Esophagus muscularis mucosa (tissue), 4 donors: ENCODE results near the gene DYNC1I2. TPM values are rescaled to one million over a fixed set of nuclear protein-coding genes. Genes with fewer than 3 reads are reported as not detected.
"Not testable (repeated sequence)": the region's sequence is repeated elsewhere in the genome, so short reads cannot be mapped to it uniquely, and the experiment has no call there.

Experiments
- DNase-seq: peaks from one replicate; pipeline ENCODE4 v3.0.0-alpha.2; 2017; ENCODE audit errors: extremely low spot score
- H3K27ac ChIP-seq, 4 donors: fragments of 200-600 bp; sonication (generic); replicated peaks in 1 of 4; 1 replicate in 3 of 4; 2 replicates in 1 of 4; pipeline ENCODE4 v1.5.1; 2016 to 2019; ENCODE audit warnings: mild to moderate bottlenecking in 1 of 4
- H3K27me3 ChIP-seq, 4 donors: fragments of 200-600 bp; sonication (generic); one replicate each; pipeline versions ENCODE4 v1.5.1 to v1.6.0; 2016 to 2019
- H3K36me3 ChIP-seq, 4 donors: fragments of 200-600 bp; sonication (generic); one replicate each; pipeline ENCODE4 v1.5.1; 2016 to 2019
- H3K4me1 ChIP-seq, 4 donors: fragments of 200-600 bp; sonication (generic); one replicate each; pipeline ENCODE4 v1.5.1; 2016 to 2019
- H3K4me3 ChIP-seq, 4 donors: fragments of 200-600 bp; sonication (generic); 1 replicate in 2 of 4; 2 replicates in 2 of 4; pipeline ENCODE4 v1.5.1; 2016 to 2019; ENCODE audit warnings: mild to moderate bottlenecking in 4 of 4, moderate library complexity in 1 of 4
- H3K9me3 ChIP-seq, 4 donors: fragments of 200-600 bp; sonication (generic); 1 replicate in 3 of 4; 2 replicates in 1 of 4; pipeline ENCODE4 v1.5.1; 2016 to 2019
- EP300 ChIP-seq: sonication (generic); formaldehyde crosslinking; IDR thresholded peaks from one replicate; pipeline ENCODE4 v1.6.1; 2017; ENCODE audit warnings: antibody characterized with exemption
- POLR2A ChIP-seq: fragments of 450-650 bp; IDR thresholded peaks from one replicate; pipeline ENCODE4 v1.6.1; 2017; ENCODE audit warnings: antibody characterized with exemption, moderate library complexity, mild to moderate bottlenecking, low read depth
- POLR2AphosphoS5 ChIP-seq, 2 donors: sonication (generic); formaldehyde crosslinking; IDR thresholded peaks; one replicate each; pipeline ENCODE4 v1.6.1; 2017; ENCODE audit warnings: antibody characterized with exemption in 2 of 2
- WGBS: methylation state at CpG from one replicate; pipeline ENCODE4 v1.1.5; 2018; 5-methylcytosine and 5-hydroxymethylcytosine counted together
- intact Hi-C: fragments of 100-400 bp; cut with DNase I; formaldehyde crosslinking; loops from one replicate; pipeline ENCODE4 v1.15.1; 2023
- total RNA-seq, 4 donors: library from RNA; depleted of rRNA; stranded (reverse); fragments of >200 nt; gene quantifications; one replicate each; pipeline versions ENCODE4 v1.1.0 to v1.2.1, GENCODE V29; 2016
- TF ChIP-seq, protein P1 (sequence below), 3 experiments: fragments of 200-600 bp in 2 of 3; fragments of 450-650 bp in 1 of 3; sonication (generic) in 2 of 3; IDR thresholded peaks; one replicate each; pipeline ENCODE4 v1.5.1; 2017 to 2019; ENCODE audit warnings: antibody characterized with exemption in 3 of 3, mild to moderate bottlenecking in 2 of 3, moderate library complexity in 1 of 3

DYNC1I2 gene
- total RNA-seq, 4 donors from 2014 or later: 99.1 to 122 (median 112) TPM

DNA sequence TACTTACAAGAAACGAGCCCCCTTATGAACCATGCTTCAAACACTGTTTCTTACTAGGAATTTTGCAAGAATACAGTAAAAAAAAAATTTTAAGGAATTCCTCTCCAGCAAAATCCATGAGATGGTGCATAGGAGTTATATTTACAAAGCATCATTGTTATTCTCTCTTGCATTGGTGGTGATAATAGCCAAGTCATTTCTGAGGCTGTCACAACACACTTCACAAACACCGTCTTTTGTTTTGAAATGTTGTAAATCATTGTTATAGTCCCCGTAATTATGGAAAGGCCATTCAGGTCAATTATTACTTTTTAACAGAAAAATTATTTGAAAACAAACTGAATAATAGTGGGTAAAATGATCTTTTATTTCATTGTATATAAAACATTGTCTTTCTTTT lies 60.1 kb downstream of the DYNC1I2 start:
- H3K36me3 ChIP-seq: peaks cover 46 to 94% (median 65%) of the 10 kb centered on the region in 4 donors
- WGBS: 77% methylated on average over 3 of the region's 3 CpGs
- no peak overlapping the region for H3K27ac ChIP-seq
- intact Hi-C loops: no loop called here
- H3K4me3 ChIP-seq: no peak overlapping the region
- no peaks in the 10 kb centered on the region for H3K9me3 ChIP-seq
- no peak for DNase-seq
- TF ChIP-seq, protein P1, sequence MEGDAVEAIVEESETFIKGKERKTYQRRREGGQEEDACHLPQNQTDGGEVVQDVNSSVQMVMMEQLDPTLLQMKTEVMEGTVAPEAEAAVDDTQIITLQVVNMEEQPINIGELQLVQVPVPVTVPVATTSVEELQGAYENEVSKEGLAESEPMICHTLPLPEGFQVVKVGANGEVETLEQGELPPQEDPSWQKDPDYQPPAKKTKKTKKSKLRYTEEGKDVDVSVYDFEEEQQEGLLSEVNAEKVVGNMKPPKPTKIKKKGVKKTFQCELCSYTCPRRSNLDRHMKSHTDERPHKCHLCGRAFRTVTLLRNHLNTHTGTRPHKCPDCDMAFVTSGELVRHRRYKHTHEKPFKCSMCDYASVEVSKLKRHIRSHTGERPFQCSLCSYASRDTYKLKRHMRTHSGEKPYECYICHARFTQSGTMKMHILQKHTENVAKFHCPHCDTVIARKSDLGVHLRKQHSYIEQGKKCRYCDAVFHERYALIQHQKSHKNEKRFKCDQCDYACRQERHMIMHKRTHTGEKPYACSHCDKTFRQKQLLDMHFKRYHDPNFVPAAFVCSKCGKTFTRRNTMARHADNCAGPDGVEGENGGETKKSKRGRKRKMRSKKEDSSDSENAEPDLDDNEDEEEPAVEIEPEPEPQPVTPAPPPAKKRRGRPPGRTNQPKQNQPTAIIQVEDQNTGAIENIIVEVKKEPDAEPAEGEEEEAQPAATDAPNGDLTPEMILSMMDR (IDR thresholded peaks at IDR 0.05): no peak
- TF ChIP-seq EP300 (no peak), POLR2A (no peak), POLR2AphosphoS5 (IDR thresholded peaks at IDR 0.05) (no peak)
- no peaks in the 10 kb centered on the region for H3K27me3 ChIP-seq
- no peaks in the 10 kb centered on the region for H3K4me1 ChIP-seq

- no peaks in the 10 kb centered on the region for H3K4me1 ChIP-seq
- TF ChIP-seq, protein P1 (IDR thresholded peaks at IDR 0.05): no peak
- no peak for TF ChIP-seq POLR2A
- TF ChIP-seq POLR2AphosphoS5 (IDR thresholded peaks at IDR 0.05): no peak
- TF ChIP-seq EP300: no peak
- no peaks in the 10 kb centered on the region for H3K9me3 ChIP-seq
- WGBS: 97% methylated on average over 1 of the region's 1 CpG
- no peak overlapping the region for H3K4me3 ChIP-seq
- intact Hi-C loops: no loop called here
- peaks cover 6 to 65% (median 31%) of the 10 kb centered on the region in 4 donors for H3K36me3 ChIP-seq
- H3K27ac ChIP-seq: no peak overlapping the region
- no peak for DNase-seq
- H3K27me3 ChIP-seq: no peaks in the 10 kb centered on the region
Observed at GRCh38 chr2:171754254-171754939, 67.1 kb downstream of the DYNC1I2 start.

- DNase-seq, H3K27ac ChIP-seq, intact Hi-C loops, H3K27me3 ChIP-seq, H3K4me3 ChIP-seq, H3K4me1 ChIP-seq, H3K9me3 ChIP-seq: not testable (repeated sequence)
- H3K36me3 ChIP-seq: peaks cover 16 to 60% (median 42%) of the 10 kb centered on the region in 4 donors
- 92% methylated on average over 1 of the region's 1 CpG for WGBS
Observed at GRCh38 chr2:171758762-171759161, 71.5 kb downstream of the DYNC1I2 start.

GRCh38 chr2:171761176-171761575 lies 73.9 kb downstream of the DYNC1I2 start:
- 86% methylated on average over 4 of the region's 4 CpGs for WGBS
- H3K27me3 ChIP-seq, DNase-seq, H3K27ac ChIP-seq, H3K4me1 ChIP-seq, H3K9me3 ChIP-seq, H3K4me3 ChIP-seq, intact Hi-C loops: not testable (repeated sequence)
- peaks cover 16 to 41% (median 31%) of the 10 kb centered on the region in 4 donors for H3K36me3 ChIP-seq

DNA sequence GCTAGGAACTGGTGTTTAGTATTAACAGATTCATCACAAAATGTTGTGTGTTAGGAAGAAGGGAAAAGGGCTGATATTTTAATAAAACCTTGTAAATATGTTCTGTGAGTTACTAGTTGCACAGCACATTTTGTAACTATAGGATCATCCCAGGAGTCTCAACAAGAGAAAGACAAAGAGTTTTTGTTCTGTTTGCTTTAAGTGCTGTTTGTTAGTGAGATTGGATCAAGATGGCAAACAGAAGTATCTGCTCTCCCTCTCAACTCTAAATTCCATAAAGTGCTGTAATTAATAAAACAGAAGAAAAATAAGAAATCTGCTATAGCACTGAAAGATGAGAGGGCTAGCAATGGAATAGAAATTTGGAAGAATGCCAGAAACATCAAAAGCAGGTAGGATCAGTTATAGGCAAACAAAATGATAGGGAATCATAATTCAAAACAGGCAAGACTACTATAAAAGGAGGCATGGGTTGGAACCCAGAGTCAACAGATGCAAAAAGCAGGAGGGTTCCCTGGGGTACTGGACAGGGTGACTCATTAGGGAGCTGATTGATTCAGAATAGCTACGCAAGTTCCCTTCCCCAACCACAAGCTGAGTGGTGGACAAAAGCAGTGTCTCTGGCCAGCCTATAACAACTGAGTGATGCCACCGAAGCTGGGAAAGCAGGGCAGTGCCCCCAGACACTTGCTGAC lies 75.8 kb downstream of the DYNC1I2 start:
- no peak for DNase-seq
- Histone ChIP-seq H3K27me3 (no peaks in the 10 kb centered on the region), H3K27ac (no peak overlapping the region), H3K4me1 (no peaks in the 10 kb centered on the region), H3K4me3 (no peak overlapping the region), H3K9me3 (no peaks in the 10 kb centered on the region), H3K36me3 (peaks cover 16 to 48% (median 39%) of the 10 kb centered on the region in 4 donors)
- intact Hi-C loops: no loop called here
- TF ChIP-seq, protein P1 (IDR thresholded peaks at IDR 0.05): no peak
- TF ChIP-seq POLR2A (no peak), EP300 (no peak), POLR2AphosphoS5 (IDR thresholded peaks at IDR 0.05) (no peak)
- WGBS: 96% methylated on average over 2 of the region's 2 CpGs
